ENCODE data around the gene FADS2.

DNA sequence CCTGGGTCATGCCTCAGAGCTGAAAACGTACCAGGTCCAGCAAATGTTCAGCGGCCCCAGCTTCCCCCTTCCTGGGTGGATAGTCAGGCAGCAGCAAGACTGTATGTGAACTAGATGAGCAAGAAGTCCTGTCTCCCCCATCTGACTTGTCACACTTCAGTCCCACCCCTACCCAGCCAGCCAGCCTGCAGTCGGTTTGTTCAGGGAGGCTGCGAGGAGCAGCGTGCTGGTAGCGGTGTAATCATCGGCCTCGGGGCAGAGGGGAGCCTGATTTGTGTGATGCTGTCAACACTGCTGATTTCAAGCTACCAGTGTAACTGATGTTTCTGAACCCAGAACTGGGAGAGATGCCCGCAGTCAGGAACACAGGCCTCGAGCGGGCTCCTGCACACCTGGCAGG is 45.3 kb upstream of the FADS2 start:
- TF ChIP-seq SMC3 (conservative IDR thresholded peaks at IDR 0.05; ENCODE audit: poor library complexity) (no peak), EZH2 (IDR thresholded peaks at IDR 0.05; ENCODE audit: borderline replicate concordance, insufficient read depth, low read length, poor library complexity, severe bottlenecking) (no peak), POLR2AphosphoS5 (IDR thresholded peaks at IDR 0.05) (no peak), TAF1 (IDR thresholded peaks at IDR 0.05; ENCODE audit: low read depth) (no peak)
- TF ChIP-seq, protein P1, sequence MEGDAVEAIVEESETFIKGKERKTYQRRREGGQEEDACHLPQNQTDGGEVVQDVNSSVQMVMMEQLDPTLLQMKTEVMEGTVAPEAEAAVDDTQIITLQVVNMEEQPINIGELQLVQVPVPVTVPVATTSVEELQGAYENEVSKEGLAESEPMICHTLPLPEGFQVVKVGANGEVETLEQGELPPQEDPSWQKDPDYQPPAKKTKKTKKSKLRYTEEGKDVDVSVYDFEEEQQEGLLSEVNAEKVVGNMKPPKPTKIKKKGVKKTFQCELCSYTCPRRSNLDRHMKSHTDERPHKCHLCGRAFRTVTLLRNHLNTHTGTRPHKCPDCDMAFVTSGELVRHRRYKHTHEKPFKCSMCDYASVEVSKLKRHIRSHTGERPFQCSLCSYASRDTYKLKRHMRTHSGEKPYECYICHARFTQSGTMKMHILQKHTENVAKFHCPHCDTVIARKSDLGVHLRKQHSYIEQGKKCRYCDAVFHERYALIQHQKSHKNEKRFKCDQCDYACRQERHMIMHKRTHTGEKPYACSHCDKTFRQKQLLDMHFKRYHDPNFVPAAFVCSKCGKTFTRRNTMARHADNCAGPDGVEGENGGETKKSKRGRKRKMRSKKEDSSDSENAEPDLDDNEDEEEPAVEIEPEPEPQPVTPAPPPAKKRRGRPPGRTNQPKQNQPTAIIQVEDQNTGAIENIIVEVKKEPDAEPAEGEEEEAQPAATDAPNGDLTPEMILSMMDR (IDR thresholded peaks at IDR 0.05; ENCODE audit: poor library complexity, severe bottlenecking), result no peak
